NCI-H146 treated with DMSO at 0.1 percent for 48 hours (cell line): ENCODE results near the gene SUSD2.

ENCODE experiments used
- DNase-seq: peaks from one replicate; lab custom pipeline; 2025; ENCODE audit not compliant: unreplicated experiment; lab: John Stamatoyannopoulos, UW

Gene SUSD2

DNA sequence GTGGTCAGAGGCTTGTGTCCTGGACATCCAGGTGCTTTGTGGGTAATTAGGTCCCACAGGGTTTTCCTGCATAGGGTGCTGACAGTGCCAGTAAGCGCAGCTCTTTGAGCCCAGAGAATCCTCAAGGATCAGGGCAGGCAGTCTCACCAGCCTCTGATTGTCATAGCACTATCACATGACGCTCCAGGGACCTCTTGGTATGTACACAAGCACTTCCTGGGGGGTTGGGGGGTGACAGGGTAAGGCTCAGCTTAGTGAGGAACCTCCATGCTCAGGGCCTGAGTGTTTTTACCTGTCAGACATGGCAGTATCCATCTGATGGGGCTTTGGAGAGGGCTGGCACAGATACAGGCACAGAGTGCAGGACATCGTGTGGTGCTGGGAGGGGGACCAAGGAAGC, 27.9 kb upstream of the SUSD2 start:
- no peak for DNase-seq

DNA sequence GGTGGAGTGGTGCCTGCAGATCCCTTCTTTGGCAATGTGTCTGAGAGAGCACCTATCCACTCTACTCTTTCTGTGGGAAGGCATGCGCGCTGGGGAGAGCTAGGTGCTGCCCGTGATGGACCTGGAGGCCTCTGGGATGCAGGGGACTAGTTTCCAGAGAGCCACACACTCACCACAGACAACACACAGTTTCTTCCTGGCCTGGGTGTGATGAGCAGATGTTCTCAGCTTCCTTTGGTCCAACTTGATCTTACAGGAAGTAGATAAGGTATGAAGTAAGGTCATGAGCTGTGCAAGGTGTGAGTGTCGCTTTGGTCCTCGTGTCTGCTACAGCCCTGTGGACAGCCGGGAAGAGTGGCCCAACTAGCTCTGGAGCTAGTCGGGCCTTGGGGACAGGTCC, 27.3 kb upstream of the SUSD2 start:
- DNase-seq: no peak

DNA sequence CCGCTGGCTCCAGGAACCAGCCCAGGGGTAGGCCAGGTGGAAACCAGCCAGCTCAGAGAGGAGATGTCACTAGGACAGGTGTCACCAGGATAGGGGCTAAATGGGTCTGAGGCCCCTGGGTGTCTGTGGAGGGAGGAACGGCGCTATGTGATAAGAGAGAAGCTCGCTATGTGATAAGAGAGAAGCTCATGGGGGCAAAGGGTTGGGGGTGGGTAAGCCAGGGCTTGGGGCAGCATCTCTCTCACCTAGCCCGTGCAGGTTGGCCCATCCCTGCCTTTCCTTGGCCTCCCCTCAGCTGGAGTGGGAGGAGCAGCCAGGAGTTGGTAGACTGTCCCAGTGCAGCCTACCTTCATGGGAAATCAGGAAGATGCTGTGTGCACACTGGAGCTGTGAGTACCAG, 26.5 kb upstream of the SUSD2 start:
- no peak for DNase-seq

DNA sequence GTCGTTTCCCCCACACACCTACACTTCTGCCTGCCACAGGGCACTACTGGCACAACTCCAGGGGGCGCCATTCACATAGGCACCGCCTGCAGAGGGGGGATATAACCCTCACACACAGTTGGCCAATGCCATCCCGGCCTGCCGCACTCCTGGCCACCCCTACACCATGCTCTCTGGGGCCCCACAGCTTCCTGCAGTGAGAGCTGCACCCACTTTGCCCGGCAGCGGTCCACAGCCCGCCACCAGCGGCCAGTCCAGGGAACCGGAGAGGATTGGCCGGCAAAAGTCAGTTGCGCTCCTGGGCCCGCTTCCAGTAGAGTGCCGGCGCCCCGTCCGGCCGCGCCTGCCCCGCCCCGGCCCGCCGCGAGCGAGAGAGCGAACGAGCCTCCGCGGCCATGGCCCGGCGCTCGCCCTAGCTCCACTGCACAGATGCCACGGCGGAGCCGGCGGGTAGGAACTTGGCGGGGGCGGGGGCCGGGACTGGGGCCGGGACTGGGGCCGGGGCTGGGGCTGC, 25.6 kb upstream of the SUSD2 start:
- no peak for DNase-seq

DNA sequence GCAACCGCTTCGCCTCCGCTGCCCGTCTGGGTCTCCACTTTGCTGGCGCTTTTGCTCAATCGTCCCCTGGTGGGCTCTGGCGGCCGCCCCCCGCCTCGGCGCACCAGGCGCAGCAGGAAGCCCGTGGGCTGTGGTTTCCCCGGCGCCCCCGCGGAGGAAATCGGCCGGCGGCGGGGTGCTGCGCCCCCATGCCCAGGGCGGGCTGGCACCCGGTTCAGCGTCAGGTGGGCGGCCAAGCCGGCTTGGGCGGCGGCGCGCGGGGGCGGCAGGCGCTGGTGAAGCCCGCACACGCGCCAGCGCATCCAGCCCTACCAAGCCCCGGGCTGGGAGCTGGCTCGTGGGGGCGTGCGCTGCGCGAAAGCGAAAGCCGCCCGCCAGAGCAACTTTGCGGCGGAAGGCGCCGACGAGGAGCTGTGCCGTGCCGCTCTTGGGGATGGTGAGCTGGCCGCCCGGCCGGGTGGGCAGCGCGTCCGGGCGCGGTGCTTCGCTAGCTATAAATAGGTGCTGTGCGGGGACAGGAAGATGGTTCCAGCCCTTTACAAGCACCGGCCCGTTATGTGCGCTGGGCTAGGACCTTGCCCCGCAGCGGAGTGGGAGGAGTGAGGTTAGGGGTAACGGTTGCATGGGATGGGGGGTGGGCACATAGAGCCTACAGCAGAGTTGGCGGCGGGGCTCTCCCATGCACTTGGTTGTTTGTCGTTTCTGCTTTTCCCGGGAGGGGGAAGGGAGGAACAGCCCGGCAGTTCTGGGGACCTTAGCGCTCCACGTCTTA, 25.0 kb upstream of the SUSD2 start:
- DNase-seq: no peak

DNA sequence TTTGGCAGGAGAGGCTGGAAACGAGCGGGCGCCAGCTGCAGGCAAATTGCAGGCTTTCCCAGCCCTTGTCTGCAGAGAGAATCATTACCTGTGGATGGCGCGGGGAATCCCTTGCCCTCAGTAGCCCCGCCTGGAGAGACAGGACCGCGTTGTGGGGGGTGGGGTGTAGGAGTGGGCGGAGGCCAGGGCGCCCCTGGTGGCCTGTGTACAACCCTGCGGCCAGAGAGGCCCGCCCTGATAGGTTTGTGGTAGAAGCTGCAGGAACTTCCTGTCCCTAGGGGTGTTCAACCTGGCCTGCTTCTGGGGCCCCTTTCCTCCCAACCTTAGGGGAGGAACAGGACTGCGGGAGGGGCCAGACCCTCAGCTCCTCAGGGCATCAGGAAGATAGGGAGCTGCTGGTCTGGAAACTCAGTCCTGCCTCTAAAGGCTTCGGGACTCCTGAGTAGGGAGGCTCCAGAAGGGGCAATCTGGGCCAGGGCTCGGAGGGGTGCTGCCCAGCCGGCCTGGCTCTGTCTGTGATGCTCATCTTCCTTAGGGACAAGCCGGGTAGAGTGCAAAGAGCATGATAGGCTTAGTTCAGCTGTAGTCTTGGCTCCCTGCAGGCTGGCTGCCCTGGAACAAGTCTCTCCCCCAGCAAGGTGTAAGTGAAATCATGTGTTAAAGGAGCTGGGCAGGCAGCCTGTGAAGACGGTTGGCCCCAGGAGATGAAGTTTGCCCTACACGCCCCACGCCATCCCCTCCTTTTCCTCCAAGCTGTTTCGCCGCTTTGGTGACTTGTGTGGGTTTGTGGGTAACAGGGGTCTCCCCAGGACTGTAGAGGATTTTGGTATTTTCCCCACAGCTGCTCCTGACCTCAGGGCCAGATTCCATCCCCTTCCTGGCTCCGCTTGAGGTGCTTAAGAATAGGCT, 24.1 kb upstream of the SUSD2 start:
- DNase-seq: peak; percentile 65

DNA sequence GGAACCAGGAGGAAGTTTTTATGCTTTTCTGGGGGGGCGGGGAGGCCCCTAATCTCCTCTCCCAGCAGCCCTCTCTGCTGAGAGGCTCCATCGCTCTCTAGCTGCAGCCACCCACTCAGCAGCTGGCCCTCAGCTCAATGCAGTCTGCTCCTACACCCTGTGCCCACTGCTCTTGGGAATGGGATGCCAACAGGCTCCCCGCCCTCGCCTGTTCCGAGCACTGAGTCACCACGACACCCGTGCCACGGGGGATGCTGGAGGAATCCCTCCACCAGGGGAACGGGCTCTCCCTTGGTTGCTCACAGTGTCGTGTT, 23.5 kb upstream of the SUSD2 start:
- no peak for DNase-seq

DNA sequence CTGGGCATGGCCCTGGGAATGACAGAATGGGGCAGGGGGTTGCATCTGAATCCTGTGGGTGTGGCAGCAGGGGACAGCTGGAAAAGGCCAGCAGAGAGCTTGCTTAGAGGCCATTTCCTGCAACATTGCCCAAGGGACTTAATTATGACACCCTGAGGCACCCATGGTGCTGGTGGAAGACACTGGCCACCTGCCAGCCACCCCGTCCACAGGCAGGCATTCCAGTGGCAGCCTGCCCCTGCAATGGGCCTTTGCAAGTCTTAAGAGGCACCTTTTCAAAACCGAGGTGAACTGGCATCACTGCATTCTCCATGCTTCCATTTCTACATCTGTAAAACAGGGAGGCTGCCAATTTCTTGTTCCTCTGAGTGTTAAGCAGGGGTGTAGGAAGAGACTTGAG, 21.6 kb upstream of the SUSD2 start:
- DNase-seq: peak; percentile 5

DNA sequence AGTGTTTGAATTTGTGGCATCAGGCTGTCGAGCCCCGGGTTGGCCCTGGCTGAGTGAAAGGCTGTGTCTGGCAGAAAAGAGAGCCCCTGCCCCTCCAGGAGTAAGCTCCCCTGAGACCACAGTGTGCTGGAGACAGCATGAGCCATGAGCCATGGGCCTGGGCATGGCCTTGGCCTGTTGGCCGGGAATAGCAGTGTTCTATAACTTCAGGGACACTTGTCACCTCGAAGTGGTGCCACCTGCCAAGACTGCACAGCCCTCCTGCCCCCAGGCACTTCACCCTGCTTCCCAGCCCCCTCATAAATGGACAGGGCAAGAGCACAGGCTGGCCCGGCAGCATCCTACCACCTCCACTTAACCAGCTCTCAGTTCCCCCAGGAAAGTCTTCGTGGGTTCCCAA, 20.7 kb upstream of the SUSD2 start:
- DNase-seq: no peak

DNA sequence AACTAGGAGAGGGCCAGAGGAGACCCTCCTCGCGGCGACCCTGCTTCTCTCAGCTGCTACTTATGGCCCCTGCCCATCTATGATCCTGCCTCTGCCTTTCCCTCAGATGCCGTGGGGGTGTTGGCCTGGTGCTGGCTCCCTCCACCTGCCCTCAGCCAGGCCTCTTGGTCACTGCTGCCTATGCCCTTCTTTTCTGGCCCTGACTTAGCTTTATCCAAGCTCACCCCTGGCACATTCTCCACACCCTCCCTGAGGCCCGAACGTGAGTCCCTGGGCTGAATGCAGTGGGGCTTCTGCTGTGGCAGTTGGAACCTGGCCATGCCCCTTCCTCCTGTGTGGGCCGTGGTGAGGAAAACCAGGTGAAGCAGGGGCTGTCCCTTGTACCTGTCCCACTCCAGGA, 19.8 kb upstream of the SUSD2 start:
- no peak for DNase-seq

DNA sequence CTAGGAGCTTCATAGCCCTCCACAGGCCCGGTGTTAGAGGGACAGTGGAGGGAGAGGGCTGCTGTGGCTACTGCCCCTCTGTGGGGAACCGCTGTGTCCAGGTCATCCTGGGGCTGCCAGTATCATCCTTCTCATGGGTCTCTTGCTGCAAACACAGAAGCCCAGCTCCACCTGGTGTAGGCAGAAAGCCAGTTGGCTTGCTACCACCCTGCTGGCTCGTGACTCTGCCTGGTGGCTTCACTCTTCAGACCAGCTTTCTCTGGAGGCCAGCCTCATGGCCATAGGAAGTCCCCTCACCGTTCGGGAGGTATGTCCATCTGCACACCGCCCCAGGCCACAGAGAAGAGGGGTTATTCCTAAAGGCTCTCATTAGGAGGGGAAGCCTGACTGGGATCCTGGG, 19.4 kb upstream of the SUSD2 start:
- no peak for DNase-seq

DNA sequence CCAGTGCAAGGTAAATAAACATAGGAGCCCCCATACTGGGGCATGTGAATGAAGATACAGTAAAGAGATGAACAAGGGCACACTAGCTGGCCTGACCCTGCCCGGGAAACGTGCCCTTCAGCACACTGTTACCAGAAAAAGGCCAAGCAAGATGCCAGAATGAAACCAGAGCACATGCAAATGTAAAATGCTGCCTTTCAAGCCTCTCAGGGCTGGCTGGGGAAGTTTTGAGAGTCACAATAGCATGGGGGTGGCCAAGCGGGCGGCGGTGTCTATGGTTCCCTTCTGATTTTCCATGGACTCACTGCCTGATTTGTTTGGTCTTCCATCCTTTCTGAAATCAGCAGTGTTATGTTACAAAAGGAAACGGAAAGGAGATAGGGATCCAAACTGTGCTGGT, 18.9 kb upstream of the SUSD2 start:
- DNase-seq: no peak

DNA sequence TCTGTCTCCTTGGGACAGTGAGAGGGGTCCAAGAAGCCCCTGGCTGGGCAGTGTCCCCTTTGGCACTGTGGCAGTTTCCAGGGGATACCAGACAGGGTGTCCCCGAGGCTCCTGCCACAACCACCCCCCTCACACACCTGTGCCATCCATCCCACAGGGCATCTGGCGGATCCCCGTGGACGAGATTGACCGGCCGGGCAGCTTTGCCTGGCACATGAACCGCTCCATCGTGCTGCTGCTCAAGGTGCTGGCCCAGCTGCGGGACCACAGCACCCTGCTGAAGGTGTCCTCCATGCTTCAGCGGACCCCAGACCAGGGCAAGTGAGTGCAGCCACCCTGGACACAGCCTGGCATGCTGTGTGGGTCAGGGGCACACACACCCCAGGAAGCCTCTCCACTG, 17.0 kb upstream of the SUSD2 start:
- no peak for DNase-seq

DNA sequence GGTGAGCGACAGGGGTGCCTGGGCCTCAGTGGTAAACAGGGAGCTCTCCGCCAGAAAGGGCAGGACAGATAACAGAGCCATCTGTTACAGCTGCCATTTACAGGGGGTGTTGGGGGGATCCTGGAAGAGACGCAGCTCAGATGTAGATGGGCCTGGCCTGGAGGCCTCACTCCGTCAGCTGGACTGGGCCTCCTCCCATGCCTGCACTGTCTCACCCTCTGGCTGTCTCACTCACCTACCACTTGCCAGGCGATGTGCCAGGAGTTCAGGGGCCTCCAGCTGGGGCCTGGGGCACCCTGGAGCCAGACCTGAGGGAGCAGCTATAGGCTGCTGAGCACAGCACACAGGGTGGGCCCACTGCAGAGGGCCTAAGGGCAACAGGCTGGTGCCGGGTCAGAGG, 16.3 kb upstream of the SUSD2 start:
- no peak for DNase-seq

DNA sequence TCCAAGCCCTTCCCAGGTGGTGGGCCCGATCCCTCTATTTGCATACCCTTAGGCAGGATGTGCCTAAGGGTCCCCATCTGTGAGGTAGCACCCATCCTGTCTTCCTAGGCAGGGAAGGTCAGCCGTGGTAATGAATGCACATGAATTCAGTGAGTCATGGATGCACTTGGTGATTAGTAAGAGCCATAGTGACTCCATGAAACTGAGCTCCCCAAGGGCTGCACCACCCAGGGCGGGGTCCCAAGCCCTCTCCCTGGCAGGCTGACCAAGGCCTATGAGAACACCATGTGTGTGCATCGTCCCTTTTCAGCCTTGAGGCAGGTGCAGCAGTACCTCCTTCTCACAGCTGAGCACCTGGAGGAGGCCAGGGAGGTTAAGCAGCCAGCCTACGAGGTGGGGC, 15.6 kb upstream of the SUSD2 start:
- DNase-seq: no peak

DNA sequence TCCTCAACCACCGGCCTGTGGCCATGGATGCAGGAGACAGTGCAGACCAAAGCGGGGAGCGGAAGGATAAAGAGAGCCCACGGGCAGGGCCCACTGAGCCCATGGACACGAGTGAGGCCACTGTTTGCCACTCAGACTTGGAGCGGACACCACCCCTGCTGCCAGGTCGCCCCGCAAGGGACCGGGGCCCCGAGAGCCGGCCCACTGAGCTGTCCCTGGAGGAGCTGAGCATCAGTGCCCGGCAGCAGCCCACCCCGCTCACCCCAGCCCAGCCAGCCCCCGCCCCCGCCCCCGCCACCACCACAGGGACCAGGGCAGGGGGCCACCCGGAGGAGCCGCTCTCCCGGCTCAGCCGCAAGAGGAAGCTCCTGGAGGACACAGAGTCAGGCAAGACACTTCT, 14.5 kb upstream of the SUSD2 start:
- DNase-seq: no peak

DNA sequence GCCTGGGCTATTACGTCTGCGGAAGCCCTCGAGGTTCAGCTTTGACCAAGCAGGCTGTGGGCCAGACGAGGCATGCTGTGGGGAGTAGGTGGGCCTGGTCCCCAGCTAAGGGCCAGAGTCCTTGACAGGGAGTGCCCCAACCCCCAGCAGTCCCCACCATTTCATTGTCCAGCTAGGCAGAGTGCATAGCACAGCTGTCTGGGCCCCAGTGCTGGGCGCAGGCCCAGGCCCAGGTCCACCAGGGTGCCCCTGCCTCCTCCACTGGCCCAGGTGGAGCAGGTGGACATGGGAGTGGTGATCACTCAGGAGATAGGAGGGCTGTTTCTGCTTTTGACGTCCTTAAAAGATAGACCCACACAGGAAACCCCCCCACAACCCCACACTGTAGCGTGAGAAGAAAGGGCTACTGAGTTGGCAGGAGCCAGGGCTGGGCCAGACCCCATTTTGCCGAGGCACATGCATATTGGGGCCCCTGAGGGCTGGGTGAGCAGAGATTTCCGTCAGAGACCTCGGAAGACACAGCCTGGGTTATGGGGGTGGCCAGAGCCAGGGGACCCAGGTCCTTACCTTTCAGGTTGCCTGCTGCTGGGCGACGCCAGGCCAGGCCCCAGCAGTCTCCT, 11.7 kb upstream of the SUSD2 start:
- DNase-seq: no peak

DNA sequence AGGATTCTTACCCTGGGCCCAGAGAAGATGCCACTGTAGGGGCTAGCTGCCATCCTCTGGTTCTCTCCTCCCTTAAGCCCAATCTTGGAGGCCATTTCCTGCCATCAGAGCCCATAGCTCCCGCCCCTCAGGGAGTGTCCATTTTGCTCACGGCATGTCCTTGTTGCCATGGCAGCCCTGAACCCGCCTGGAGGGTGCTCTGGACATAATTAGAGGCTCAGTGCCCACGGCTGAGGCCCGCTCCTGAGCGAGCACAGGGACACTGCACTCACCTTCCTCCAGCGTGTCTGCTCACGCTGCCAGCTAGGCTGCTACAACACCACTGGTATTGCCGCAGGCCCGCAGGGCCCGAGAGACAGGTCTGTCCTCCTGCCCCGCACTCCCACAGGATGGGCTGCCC, 11.1 kb upstream of the SUSD2 start:
- no peak for DNase-seq

DNA sequence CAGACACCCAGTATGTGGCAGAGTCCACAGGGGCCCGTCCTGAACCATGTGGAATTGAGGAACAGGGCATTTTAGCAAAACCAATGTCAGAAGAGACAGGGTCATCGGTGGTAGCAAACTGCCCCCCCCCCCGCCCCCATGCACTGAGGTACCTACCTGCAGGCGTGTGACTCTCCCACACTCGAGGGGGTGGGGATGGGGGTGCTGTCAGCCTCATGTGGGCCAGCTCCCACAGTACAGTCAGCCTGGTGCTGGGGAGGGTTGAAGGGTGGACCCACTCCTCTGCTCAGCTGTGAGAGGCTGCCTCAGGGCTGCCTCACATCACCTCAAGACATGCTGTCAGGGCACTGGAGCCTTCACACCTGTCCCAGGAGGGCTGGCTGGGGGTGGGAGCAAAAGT, 10.7 kb upstream of the SUSD2 start:
- no peak for DNase-seq

DNA sequence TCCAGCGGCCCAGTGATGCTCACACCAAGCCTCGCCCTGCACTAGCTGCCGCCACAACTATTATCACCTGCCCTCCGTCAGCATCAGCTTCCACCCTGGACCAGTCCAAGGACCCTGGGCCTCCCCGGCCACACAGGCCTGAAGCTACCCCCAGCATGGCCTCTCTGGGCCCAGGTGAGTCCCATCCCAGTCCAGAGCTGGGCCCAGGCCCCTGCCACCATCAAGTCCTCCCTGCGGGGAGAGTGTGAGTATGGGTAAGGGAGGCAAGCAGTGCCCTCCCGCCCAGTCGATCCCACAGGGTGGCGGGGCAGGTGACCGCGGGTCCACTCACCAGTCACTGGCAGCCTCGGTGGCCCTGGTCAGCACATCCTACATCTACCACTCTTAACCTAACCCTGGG, 9.5 kb upstream of the SUSD2 start:
- no peak for DNase-seq

DNA sequence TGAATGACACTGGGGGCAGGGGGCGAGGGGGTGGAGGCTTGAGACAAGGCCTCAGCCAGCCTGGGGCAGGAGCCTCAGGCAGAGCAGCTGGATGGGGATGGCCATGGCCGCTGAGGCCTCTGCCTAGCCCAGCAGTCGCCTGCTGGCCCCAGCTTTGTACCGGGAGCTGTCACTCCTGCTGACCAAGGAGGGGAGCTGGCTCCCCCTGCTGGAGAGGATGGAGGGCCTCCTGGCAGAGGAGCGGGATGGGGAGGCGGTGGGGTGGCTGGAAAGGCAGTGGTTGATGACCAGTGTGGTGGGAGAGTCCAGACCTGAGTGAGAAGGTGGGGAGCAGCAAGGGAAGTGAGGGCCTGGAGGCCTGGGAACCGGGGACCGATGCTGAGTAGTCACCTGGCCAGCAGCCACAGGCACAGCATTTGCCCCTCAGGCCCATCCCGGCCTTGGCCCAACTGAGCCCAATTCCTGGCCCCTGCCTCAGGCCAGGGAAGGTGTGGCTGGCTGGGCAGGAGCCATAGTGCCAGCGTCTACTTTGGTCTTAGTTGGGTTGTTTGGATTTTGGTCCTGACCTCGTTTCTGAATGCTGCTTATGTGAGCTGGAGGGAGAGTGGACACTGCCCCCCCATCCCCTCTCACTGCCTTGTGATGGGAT, 6.0 kb upstream of the SUSD2 start:
- no peak for DNase-seq

DNA sequence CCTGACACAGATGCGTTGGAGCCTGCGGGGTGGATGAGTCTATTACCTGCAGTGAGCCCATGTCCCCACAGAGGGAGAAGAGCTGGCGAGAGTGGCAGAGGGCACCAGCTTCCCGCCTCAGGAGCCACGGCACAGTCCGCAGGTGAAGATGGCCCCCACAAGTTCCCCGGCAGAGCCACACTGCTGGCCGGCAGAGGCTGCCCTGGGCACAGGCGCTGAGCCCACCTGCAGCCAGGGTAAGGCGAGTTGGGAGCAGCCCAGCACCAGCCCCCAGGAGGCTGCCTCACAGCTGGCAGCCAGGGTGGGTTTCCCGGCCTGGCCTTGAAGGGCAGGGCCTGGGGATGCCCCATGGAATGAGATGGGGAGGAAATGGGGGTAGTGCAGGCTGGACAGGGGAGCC, 5.2 kb upstream of the SUSD2 start:
- DNase-seq: no peak
